Neural progenitor cell (in vitro differentiated cells): ENCODE measurements around the gene CDH12. TPM values are rescaled to one million over a fixed set of nuclear protein-coding genes. Genes with fewer than 3 reads are reported as not detected.

Experiments
- DNase-seq: peaks from one replicate; pipeline ENCODE4 v3.0.0-alpha.2; 2016; ENCODE audit warnings: low spot score
- H2AFZ ChIP-seq: fragments of 200-600 bp; sonication (generic); replicated peaks from 2 replicates; pipeline ENCODE4 v1.6.1; 2016; ENCODE audit warnings: antibody characterized with exemption
- H3F3A ChIP-seq: fragments of 200-600 bp; sonication (generic); 2 replicates; pipeline ENCODE4 v1.6.1; 2016; ENCODE audit warnings: antibody characterized with exemption, low read depth
- H3K27ac ChIP-seq: fragments of 200-600 bp; sonication (generic); 2 replicates; pipeline ENCODE4 v1.5.1; 2016; ENCODE audit warnings: mild to moderate bottlenecking
- H3K27me3 ChIP-seq: fragments of 200-600 bp; sonication (generic); 2 replicates; pipeline ENCODE4 v1.6.1; 2016; ENCODE audit warnings: mild to moderate bottlenecking, moderate library complexity
- H3K36me3 ChIP-seq: fragments of 200-600 bp; sonication (generic); 2 replicates; pipeline ENCODE4 v1.5.1; 2016
- H3K4me1 ChIP-seq: fragments of 200-600 bp; sonication (generic); 2 replicates; pipeline ENCODE4 v1.6.1; 2016; ENCODE audit warnings: mixed run types
- H3K4me2 ChIP-seq: fragments of 200-600 bp; sonication (generic); 2 replicates; pipeline ENCODE4 v1.6.1; 2016
- H3K4me3 ChIP-seq: fragments of 200-600 bp; sonication (generic); 2 replicates; pipeline ENCODE4 v1.5.1; 2016
- H3K79me2 ChIP-seq: fragments of 200-600 bp; sonication (generic); 2 replicates; pipeline ENCODE4 v1.6.1; 2016; ENCODE audit warnings: low read depth
- H3K9ac ChIP-seq: fragments of 200-600 bp; sonication (generic); 2 replicates; pipeline ENCODE4 v1.6.1; 2016
- H3K9me3 ChIP-seq: fragments of 200-600 bp; sonication (generic); 2 replicates; pipeline ENCODE4 v1.5.1; 2016; ENCODE audit warnings: low read depth
- H4K20me1 ChIP-seq: fragments of 200-600 bp; sonication (generic); 2 replicates; pipeline ENCODE4 v1.6.1; 2016; ENCODE audit warnings: low read depth
- H3K27ac Mint-ChIP-seq: 3 replicates; pipeline ENCODE4 v1.8.0; 2021; ENCODE audit warnings: mixed read lengths
- H3K27me3 Mint-ChIP-seq: 2 replicates; pipeline ENCODE4 v1.8.0; 2022; ENCODE audit warnings: low read depth, mild to moderate bottlenecking, inconsistent platforms, moderate library complexity, mixed read lengths; ENCODE audit not compliant: insufficient read depth
- H3K36me3 Mint-ChIP-seq: 3 replicates; pipeline ENCODE4 v1.8.0; 2021; ENCODE audit warnings: mixed read lengths
- H3K4me1 Mint-ChIP-seq: 3 replicates; pipeline ENCODE4 v1.8.0; 2021; ENCODE audit warnings: mixed read lengths
- H3K4me3 Mint-ChIP-seq: 3 replicates; pipeline ENCODE4 v1.8.0; 2021; ENCODE audit warnings: mild to moderate bottlenecking, moderate library complexity, mixed read lengths
- H3K9me3 Mint-ChIP-seq: 3 replicates; pipeline ENCODE4 v1.8.0; 2020; ENCODE audit warnings: mixed read lengths
- CTCF ChIP-seq: fragments of 200-600 bp; sonication (generic); IDR thresholded peaks from 2 replicates; pipeline ENCODE4 v1.5.1; 2017; ENCODE audit warnings: antibody characterized with exemption, mild to moderate bottlenecking
- EZH2 ChIP-seq: fragments of 200-600 bp; sonication (generic); IDR thresholded peaks from 2 replicates; pipeline ENCODE4 v1.6.1; 2017; ENCODE audit warnings: antibody characterized with exemption, mild to moderate bottlenecking, moderate library complexity
- EZH2phosphoT487 ChIP-seq: fragments of 200-600 bp; sonication (generic); IDR thresholded peaks from 2 replicates; pipeline ENCODE4 v1.6.1; 2017; ENCODE audit warnings: antibody characterized with exemption
- total RNA-seq: library from RNA; depleted of rRNA; stranded (reverse); fragments of >200 nt; gene quantifications from 2 replicates; pipeline ENCODE4 v1.2.3, GENCODE V29; 2015; ENCODE audit warnings: low replicate concordance

Gene CDH12
- total RNA-seq, 1 donor from 2014 or later: not detected

GRCh38 chr5:21791304-21791703, 1061.8 kb downstream of the CDH12 start:
- Histone ChIP-seq H3K27me3 (no peaks in the 10 kb centered on the region), H3K4me3 (no peak overlapping the region), H3K9ac (no peak overlapping the region), H4K20me1 (no peaks in the 10 kb centered on the region), H2AFZ (no peak overlapping the region), H3K9me3 (no peaks in the 10 kb centered on the region), H3K4me1 (no peaks in the 10 kb centered on the region), H3K79me2 (no peaks in the 10 kb centered on the region), H3K4me2 (no peak overlapping the region), H3K27ac (no peak overlapping the region), H3K36me3 (no peaks in the 10 kb centered on the region), H3F3A (no peaks in the 10 kb centered on the region)
- Mint-ChIP-seq H3K27me3 (no peaks in the 10 kb centered on the region), H3K4me3 (no peak overlapping the region), H3K36me3 (no peaks in the 10 kb centered on the region), H3K4me1 (no peaks in the 10 kb centered on the region), H3K27ac (no peak overlapping the region), H3K9me3 (peaks cover 1% of the 10 kb centered on the region)
- no peak for TF ChIP-seq EZH2phosphoT487
- no peak for TF ChIP-seq EZH2
- TF ChIP-seq CTCF: no peak
- DNase-seq: no peak

GRCh38 chr5:21784487-21784886, 1068.7 kb downstream of the CDH12 start:
- Mint-ChIP-seq H3K27ac (no peak overlapping the region), H3K9me3 (peaks cover 10% of the 10 kb centered on the region), H3K27me3 (peaks cover 2% of the 10 kb centered on the region), H3K4me3 (no peak overlapping the region), H3K4me1 (no peaks in the 10 kb centered on the region), H3K36me3 (no peaks in the 10 kb centered on the region)
- Histone ChIP-seq H3F3A (no peaks in the 10 kb centered on the region), H3K4me2 (no peak overlapping the region), H3K9ac (no peak overlapping the region), H4K20me1 (no peaks in the 10 kb centered on the region), H3K4me1 (no peaks in the 10 kb centered on the region), H2AFZ (no peak overlapping the region), H3K27me3 (no peaks in the 10 kb centered on the region), H3K27ac (no peak overlapping the region), H3K9me3 (no peaks in the 10 kb centered on the region), H3K36me3 (no peaks in the 10 kb centered on the region), H3K79me2 (no peaks in the 10 kb centered on the region), H3K4me3 (no peak overlapping the region)
- DNase-seq: no peak
- no peak for TF ChIP-seq EZH2phosphoT487
- no peak for TF ChIP-seq CTCF
- no peak for TF ChIP-seq EZH2

GRCh38 chr5:21783074-21783679, 1070.0 kb downstream of the CDH12 start:
- no peak overlapping the region for H3K27ac ChIP-seq
- H3K4me2 ChIP-seq: no peak overlapping the region
- no peaks in the 10 kb centered on the region for H3K27me3 ChIP-seq
- H4K20me1 ChIP-seq: no peaks in the 10 kb centered on the region
- H3K9ac ChIP-seq: no peak overlapping the region
- H3K36me3 ChIP-seq: no peaks in the 10 kb centered on the region
- no peaks in the 10 kb centered on the region for H3K4me1 ChIP-seq
- TF ChIP-seq EZH2 (no peak), EZH2phosphoT487 (no peak), CTCF (no peak)
- Mint-ChIP-seq H3K4me3 (no peak overlapping the region), H3K9me3 (peaks cover 10% of the 10 kb centered on the region), H3K36me3 (no peaks in the 10 kb centered on the region), H3K27ac (no peak overlapping the region), H3K4me1 (no peaks in the 10 kb centered on the region), H3K27me3 (peaks cover 2% of the 10 kb centered on the region)
- H3K79me2 ChIP-seq: no peaks in the 10 kb centered on the region
- DNase-seq: no peak
- H2AFZ ChIP-seq: no peak overlapping the region
- no peaks in the 10 kb centered on the region for H3K9me3 ChIP-seq
- H3K4me3 ChIP-seq: no peak overlapping the region
- no peaks in the 10 kb centered on the region for H3F3A ChIP-seq
